Measurements from ENCODE around the gene RPL28. TPM values are rescaled to one million over a fixed set of nuclear protein-coding genes. Genes with fewer than 3 reads are reported as not detected.

RPL28 gene
- total and polyA plus RNA-seq, 2 of the 4 experiments (the other 2 are of a cell fraction) = 386 to 1,693 TPM

GRCh38 chr19:55370305-55370988 is 15.3 kb upstream of the RPL28 start, which contains the start of gene IL11:
Gene IL11, minus strand, starts transcription at chr19:55370463. Its CDS starts 153 bp downstream, at chr19:55370310.
- no TSS peak for BruUV-seq (replicated peaks)
- WGBS, 2 experiments (ENCODE audit: extremely low coverage in 2 of 2, insufficient read length in 1 of 2) = no CpG with 5 or more reads among the region's 32 CpGs
- no peak for TF ChIP-seq MXI1 (IDR thresholded peaks at IDR 0.05; ENCODE audit: borderline replicate concordance, low read depth, low read length)
- TF ChIP-seq RCOR1 (IDR thresholded peaks at IDR 0.05; ENCODE audit: insufficient replicate concordance, low read length) = no peak
- peak; percentile 17; the same call in 1 of the 2 replicates for TF ChIP-seq RAD21 (IDR thresholded peaks at IDR 0.05; ENCODE audit: low read length)
- TF ChIP-seq POLR2A (IDR thresholded peaks at IDR 0.05; ENCODE audit: low read depth, low read length) = peak; percentile 98
- TF ChIP-seq MAZ (IDR thresholded peaks at IDR 0.05; ENCODE audit: borderline replicate concordance, low read depth, low read length) = peak; percentile 95
- no peak for TF ChIP-seq RFX5 (IDR thresholded peaks at IDR 0.05; ENCODE audit: low read depth, low read length)
- no peak for TF ChIP-seq SMC3 (IDR thresholded peaks at IDR 0.05; ENCODE audit: low read depth, low read length)
- TF ChIP-seq NFE2L2 (IDR thresholded peaks at IDR 0.05; ENCODE audit: low read depth, low read length) = no peak
- TF ChIP-seq CEBPB (IDR thresholded peaks at IDR 0.05; ENCODE audit: low read depth, low read length) = no peak
- 0 out of 2 replicates have a peak, but pooled peaks have one; percentile 13 for TF ChIP-seq FOS (IDR thresholded peaks at IDR 0.05; ENCODE audit: low read depth, low read length)
- no peak for TF ChIP-seq CHD1 (IDR thresholded peaks at IDR 0.05; ENCODE audit: low read depth, low read length)
- TF ChIP-seq CTCF (conservative IDR thresholded peaks at IDR 0.05; ENCODE audit: low read depth, low read length) = no peak
- no peak for TF ChIP-seq BHLHE40 (IDR thresholded peaks at IDR 0.05; ENCODE audit: low read depth, low read length)
- TF ChIP-seq MAFK (IDR thresholded peaks at IDR 0.05; ENCODE audit: low read depth, low read length) = no peak
- peak; percentile 24; the same call in 1 of the 2 replicates for TF ChIP-seq USF2 (IDR thresholded peaks at IDR 0.05; ENCODE audit: low read depth, low read length)

More at GRCh38 chr19:55370305-55370988, 15.3 kb upstream of the RPL28 start, which contains the start of gene IL11:
- peak within 1 kb of the TSS; percentile 91 for H3K14ac ChIP-seq (replicated peaks; ENCODE audit: low read depth, low read length)
- peaks cover 24% of the 10 kb centered on the region for H3K36me3 ChIP-seq (ENCODE audit: control insufficient read depth, insufficient read depth, low read length)
- H3K4ac ChIP-seq (ENCODE audit: low read depth, low read length) = peak within 1 kb of the TSS; percentile 96
- H4K8ac ChIP-seq (ENCODE audit: low read depth in 2 of 2, low read length in 2 of 2) = peak within 1 kb of the TSS; percentile 75 to 83
- POLR2A ChIA-PET (ENCODE audit: unreplicated experiment) = no interaction called here
- H2BK5ac ChIP-seq (ENCODE audit: low read depth, low read length, poor library complexity, severe bottlenecking) = peak within 1 kb of the TSS; percentile 93
- CTCF ChIA-PET = no interaction called here
- H4K91ac ChIP-seq (ENCODE audit: insufficient read depth, low read depth, low read length) = peak within 1 kb of the TSS; percentile 95
- peak within 1 kb of the TSS; percentile 89 for H3K4me3 ChIP-seq (ENCODE audit: insufficient read depth, low read depth, low read length)
- peak within 1 kb of the TSS; percentile 87 for H3K23ac ChIP-seq (ENCODE audit: low read depth, low read length)
- H2AFZ ChIP-seq (replicated peaks; ENCODE audit: low read length, poor library complexity) = peak within 1 kb of the TSS; percentile 84
- in situ Hi-C loops (cut with MboI; ENCODE audit: low sequenced_read_pairs) = no loop called here
- peaks cover 12% of the 10 kb centered on the region; the same call in 1 of the 2 replicates for H3K9me1 ChIP-seq (ENCODE audit: insufficient read depth, low read length)
- dilution Hi-C loops (cut with HindIII; ENCODE audit: low sequenced_read_pairs, unreplicated experiment) = no loop called here
- peaks cover 38% of the 10 kb centered on the region for H4K20me1 ChIP-seq (ENCODE audit: insufficient read depth, low read length)
- peak within 1 kb of the TSS; percentile 73; the same call in 2 of the 3 replicates for H2BK15ac ChIP-seq (ENCODE audit: low read depth, low read length)
- H3K4me1 ChIP-seq (ENCODE audit: control insufficient read depth, insufficient read depth, low read length) = peaks cover 45% of the 10 kb centered on the region
- DNase-seq (peak; percentile 78), ATAC-seq (ENCODE audit: low read depth) (peak; percentile 31)
- H4K5ac ChIP-seq (ENCODE audit: low read depth, low read length) = peak within 1 kb of the TSS; percentile 40
- peak within 1 kb of the TSS; percentile 88 for H2AK5ac ChIP-seq (ENCODE audit: low read depth, low read length)
- H3K9ac ChIP-seq (ENCODE audit: low read depth, low read length) = peak within 1 kb of the TSS; percentile 87
- H3K18ac ChIP-seq (ENCODE audit: low read depth, low read length) = peak within 1 kb of the TSS; percentile 62
- H3K79me1 ChIP-seq (ENCODE audit: low read depth in 1 of 2, low read length in 2 of 2) = peaks cover 5 to 52% of the 10 kb centered on the region in 2 experiments; a peak in 3 of 4 replicates
- H3K27me3 ChIP-seq (ENCODE audit: control insufficient read depth, insufficient read depth, low read length) = no peaks in the 10 kb centered on the region
- peak within 1 kb of the TSS; percentile 86 for H2BK120ac ChIP-seq (ENCODE audit: low read depth, low read length)
- intact Hi-C loops (cut with micrococcal nuclease) = no loop called here
- peak within 1 kb of the TSS; percentile 95 for H2AK9ac ChIP-seq (replicated peaks; ENCODE audit: low read depth, low read length, poor library complexity)
- H3K9me3 ChIP-seq (ENCODE audit: control insufficient read depth, insufficient read depth, low read length) = no peaks in the 10 kb centered on the region
- peak within 1 kb of the TSS; percentile 35 for H2BK20ac ChIP-seq (ENCODE audit: low read depth, low read length)
- H3K27ac ChIP-seq (ENCODE audit: insufficient read depth, low read length) = peak within 1 kb of the TSS; percentile 97
- peak within 1 kb of the TSS; percentile 79 for H3K56ac ChIP-seq (ENCODE audit: extremely low read depth, insufficient read depth, low read length)
- H3K4me2 ChIP-seq (ENCODE audit: low read depth, low read length) = peak within 1 kb of the TSS; percentile 80

Data from IMR-90 (cell line).